Subcutaneous abdominal adipose tissue (tissue), 5 donors: ENCODE data around the gene RIOK3.
A peak's percentile ranks its signal among the peaks of the same experiment; 100 is the strongest.

ENCODE experiments used
- H3K27ac ChIP-seq: one replicate; pipeline ENCODE4 v1.7.0; 2013; ENCODE audit warnings: low read depth, mild to moderate bottlenecking, inconsistent platforms, low read length, moderate library complexity
- H3K27me3 ChIP-seq, 5 donors: one replicate each; pipeline ENCODE4 v1.7.0; 2013; ENCODE audit warnings: low read length in 5 of 5, inconsistent platforms in 1 of 5; ENCODE audit not compliant: control insufficient read depth in 5 of 5, insufficient read depth in 4 of 5
- H3K36me3 ChIP-seq, 5 donors: one replicate each; pipeline ENCODE4 v1.7.0; 2013; ENCODE audit warnings: low read length in 5 of 5; ENCODE audit not compliant: control insufficient read depth in 5 of 5, insufficient read depth in 5 of 5
- H3K4me1 ChIP-seq, 5 donors: one replicate each; pipeline ENCODE4 v1.7.0; 2013; ENCODE audit warnings: low read length in 5 of 5, mild to moderate bottlenecking in 3 of 5, moderate library complexity in 1 of 5; ENCODE audit not compliant: control insufficient read depth in 5 of 5, insufficient read depth in 5 of 5
- H3K4me3 ChIP-seq, 5 donors: one replicate each; pipeline ENCODE4 v1.7.0; 2013; ENCODE audit warnings: low read length in 5 of 5, low read depth in 1 of 5
- H3K9ac ChIP-seq, 5 donors: one replicate each; pipeline ENCODE4 v1.7.0; 2013; ENCODE audit warnings: low read length in 5 of 5, mild to moderate bottlenecking in 4 of 5, moderate library complexity in 3 of 5
- H3K9me3 ChIP-seq, 5 donors: one replicate each; pipeline ENCODE4 v1.7.0; 2013; ENCODE audit warnings: low read length in 5 of 5; ENCODE audit not compliant: control insufficient read depth in 5 of 5
- donor health status: healthy.
- donor health status: healthy.
- donor health status: healthy.
- donor health status: healthy.
- donor health status: healthy.

The RIOK3 gene

DNA sequence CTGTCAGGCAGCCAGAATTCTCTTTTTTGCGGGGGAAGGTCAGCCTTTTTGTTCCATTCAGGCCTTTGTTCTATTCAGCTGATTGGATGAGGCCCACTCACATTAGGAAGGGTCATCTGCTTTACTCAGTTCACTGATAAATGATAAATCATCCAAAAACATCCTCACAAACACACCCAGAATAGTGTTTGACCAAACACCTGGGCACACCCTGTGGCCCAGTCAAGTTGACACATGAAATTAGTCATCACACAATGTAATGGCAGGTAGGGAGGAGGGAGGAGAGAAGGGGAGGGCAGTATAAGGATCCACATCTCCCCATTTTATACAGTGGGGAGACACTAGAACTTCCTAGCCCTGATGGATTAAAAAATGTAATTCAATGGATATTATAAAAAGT lies 41.9 kb downstream of the RIOK3 start:
- H3K27ac ChIP-seq = no peak overlapping the region
- no peak overlapping the region for H3K4me3 ChIP-seq
- no peaks in the 10 kb centered on the region for H3K36me3 ChIP-seq
- H3K27me3 ChIP-seq = no peaks in the 10 kb centered on the region
- H3K4me1 ChIP-seq = peaks cover 0 to 9% (median 5%) of the 10 kb centered on the region in 5 donors
- H3K9me3 ChIP-seq = no peaks in the 10 kb centered on the region
- no peak overlapping the region for H3K9ac ChIP-seq

- Histone ChIP-seq H3K36me3 (no peaks in the 10 kb centered on the region), H3K4me3 (no peak overlapping the region), H3K9me3 (no peaks in the 10 kb centered on the region), H3K4me1 (peaks cover 0 to 9% (median 5%) of the 10 kb centered on the region in 5 donors), H3K27ac (no peak overlapping the region), H3K9ac (no peak overlapping the region), H3K27me3 (no peaks in the 10 kb centered on the region)
Measured at GRCh38 chr18:23495723-23496440, 42.8 kb downstream of the RIOK3 start.

DNA sequence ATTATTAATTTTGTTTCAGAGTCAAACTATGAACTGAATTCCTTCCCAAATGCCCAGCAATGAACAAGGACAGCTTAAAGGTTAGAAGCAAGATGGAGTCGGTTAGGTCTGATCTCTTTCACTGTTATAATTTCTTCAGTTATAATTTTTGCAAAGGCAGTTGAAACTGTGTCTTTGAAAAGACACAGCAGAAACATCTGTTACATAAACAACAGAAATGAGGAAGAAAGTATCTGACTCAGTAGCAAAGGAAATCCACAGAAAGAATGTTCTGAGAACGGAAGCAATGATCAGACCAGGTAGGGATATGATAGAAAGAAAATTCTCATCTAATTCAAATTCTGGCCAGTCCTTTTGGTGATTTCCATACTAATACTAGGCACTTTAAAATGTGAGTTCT lies 45.0 kb downstream of the RIOK3 start:
- Histone ChIP-seq H3K27me3 (no peaks in the 10 kb centered on the region), H3K4me3 (no peak overlapping the region), H3K9ac (no peak overlapping the region), H3K4me1 (peaks cover 0 to 18% (median 11%) of the 10 kb centered on the region in 5 donors), H3K27ac (no peak overlapping the region), H3K9me3 (no peaks in the 10 kb centered on the region), H3K36me3 (no peaks in the 10 kb centered on the region)

GRCh38 chr18:23498877-23499276 lies 45.8 kb downstream of the RIOK3 start:
- no peaks in the 10 kb centered on the region for H3K36me3 ChIP-seq
- no peaks in the 10 kb centered on the region for H3K27me3 ChIP-seq
- H3K27ac ChIP-seq = no peak overlapping the region
- H3K4me3 ChIP-seq = no peak overlapping the region
- H3K9ac ChIP-seq = no peak overlapping the region
- peaks cover 0 to 23% (median 14%) of the 10 kb centered on the region in 5 donors for H3K4me1 ChIP-seq
- H3K9me3 ChIP-seq = no peaks in the 10 kb centered on the region

GRCh38 chr18:23499291-23499781 lies 46.2 kb downstream of the RIOK3 start:
- Histone ChIP-seq H3K4me3 (no peak overlapping the region), H3K9ac (no peak overlapping the region), H3K27ac (no peak overlapping the region), H3K36me3 (no peaks in the 10 kb centered on the region), H3K4me1 (peaks cover 3 to 27% (median 18%) of the 10 kb centered on the region in 5 donors), H3K9me3 (no peaks in the 10 kb centered on the region), H3K27me3 (no peaks in the 10 kb centered on the region)

GRCh38 chr18:23501626-23502025 lies 48.5 kb downstream of the RIOK3 start:
- Histone ChIP-seq H3K27ac (no peak overlapping the region), H3K9ac (no peak overlapping the region), H3K36me3 (peaks cover 0 to 2% (median 0%) of the 10 kb centered on the region in 5 donors), H3K27me3 (no peaks in the 10 kb centered on the region), H3K4me1 (peaks cover 3 to 39% (median 32%) of the 10 kb centered on the region in 5 donors), H3K4me3 (no peak overlapping the region), H3K9me3 (no peaks in the 10 kb centered on the region)

DNA sequence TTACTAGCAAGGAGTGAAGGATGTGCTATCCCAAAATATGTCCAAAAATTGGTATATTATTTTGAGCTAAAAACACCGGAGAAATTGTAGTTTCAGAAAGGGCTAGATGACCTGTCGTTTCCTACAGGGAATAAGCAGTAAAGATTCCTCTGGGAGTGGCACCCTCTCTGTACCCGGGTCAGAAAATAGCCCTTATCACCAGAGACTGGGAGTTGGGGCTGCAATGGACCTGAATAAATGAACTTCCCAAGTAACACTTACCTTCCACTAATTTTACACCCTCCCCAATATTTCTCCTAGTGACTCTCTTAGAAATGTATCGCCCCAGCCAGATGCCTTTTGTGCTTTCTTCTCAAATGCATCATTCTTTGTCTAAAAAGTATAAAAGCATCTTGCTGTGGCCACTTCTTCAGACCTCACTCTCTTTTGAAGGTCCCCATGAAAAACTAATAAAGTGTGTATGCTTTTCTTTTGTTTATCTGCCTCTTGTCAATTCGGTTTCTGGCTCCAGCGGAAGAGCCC lies 49.5 kb downstream of the RIOK3 start:
- Histone ChIP-seq H3K27ac (peak overlapping the region; percentile 90), H3K9ac (peak overlapping the region; percentile 84 to 92 (median 91)), H3K9me3 (no peaks in the 10 kb centered on the region), H3K4me3 (peak overlapping the region; percentile 83 to 93 (median 88)), H3K4me1 (peaks cover 3 to 39% (median 32%) of the 10 kb centered on the region in 5 donors), H3K27me3 (no peaks in the 10 kb centered on the region), H3K36me3 (peaks cover 0 to 5% (median 2%) of the 10 kb centered on the region in 5 donors)

GRCh38 chr18:23503038-23503962 lies 50.2 kb downstream of the RIOK3 start, which contains the start of gene RMC1:
Gene RMC1, plus strand, starts transcription at chr18:23503511. Its CDS starts 108 bp downstream, at chr18:23503619.
- Histone ChIP-seq H3K4me3 (peak within 1 kb of the TSS; percentile 86 to 93 (median 88)), H3K27ac (peak within 1 kb of the TSS; percentile 90), H3K9ac (peak within 1 kb of the TSS; percentile 88 to 92 (median 91)), H3K27me3 (no peaks in the 10 kb centered on the region), H3K36me3 (peaks cover 3 to 12% (median 6%) of the 10 kb centered on the region in 5 donors), H3K4me1 (peaks cover 3 to 39% (median 32%) of the 10 kb centered on the region in 5 donors), H3K9me3 (no peaks in the 10 kb centered on the region)

DNA sequence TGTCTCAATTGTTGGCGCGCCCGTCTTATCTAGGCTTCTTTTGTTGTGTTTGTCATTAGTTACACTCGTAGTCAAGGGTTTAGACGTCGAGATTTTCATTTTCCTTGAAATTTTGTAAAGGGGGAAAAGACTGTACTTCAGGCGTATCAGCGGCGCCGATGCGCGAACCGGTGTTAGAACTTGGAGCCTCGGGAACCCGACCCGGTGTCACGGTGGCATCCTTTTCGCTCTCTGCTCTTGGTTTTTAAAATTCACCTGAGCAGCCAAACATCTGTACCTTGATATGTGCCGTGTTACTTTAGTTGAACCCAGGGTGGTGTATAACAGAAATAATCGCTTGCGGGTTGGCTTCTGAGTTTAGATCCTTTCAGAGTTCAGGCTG lies 50.9 kb downstream of the RIOK3 start:
- Histone ChIP-seq H3K27ac (peak overlapping the region; percentile 69), H3K36me3 (peaks cover 3 to 16% (median 11%) of the 10 kb centered on the region in 5 donors), H3K9ac (peak overlapping the region; percentile 75 to 91 (median 84)), H3K4me1 (peaks cover 3 to 34% (median 28%) of the 10 kb centered on the region in 5 donors), H3K27me3 (no peaks in the 10 kb centered on the region), H3K9me3 (no peaks in the 10 kb centered on the region), H3K4me3 (peak overlapping the region; percentile 65 to 93 (median 87))
